ENCODE results near the gene DNAJB13. TPM values are rescaled to one million over a fixed set of nuclear protein-coding genes. Genes with fewer than 3 reads are reported as not detected.

DNAJB13 gene
- total and polyA plus RNA-seq, 2 of the 4 experiments (the other 2 are of a cell fraction), result 0.18 to 0.48 TPM

- Histone ChIP-seq H3K56ac (ENCODE audit: extremely low read depth, insufficient read depth, low read length) (no peak overlapping the region), H4K91ac (ENCODE audit: insufficient read depth, low read depth, low read length) (no peak overlapping the region), H2BK20ac (ENCODE audit: low read depth, low read length) (no peak overlapping the region), H3K9ac (ENCODE audit: low read depth, low read length) (no peak overlapping the region), H3K9me3 (ENCODE audit: control insufficient read depth, insufficient read depth, low read length) (no peaks in the 10 kb centered on the region), H3K18ac (ENCODE audit: low read depth, low read length) (no peak overlapping the region), H3K4me2 (ENCODE audit: low read depth, low read length) (no peak overlapping the region), H4K8ac (ENCODE audit: low read depth in 2 of 2, low read length in 2 of 2) (no peak overlapping the region), H3K23ac (ENCODE audit: low read depth, low read length) (no peak overlapping the region), H3K27ac (ENCODE audit: insufficient read depth, low read length) (no peak overlapping the region), H2AK9ac (replicated peaks; ENCODE audit: low read depth, low read length, poor library complexity) (no peak overlapping the region), H3K27me3 (ENCODE audit: control insufficient read depth, insufficient read depth, low read length) (no peaks in the 10 kb centered on the region), H2BK15ac (ENCODE audit: low read depth, low read length) (no peak overlapping the region), H3K4ac (ENCODE audit: low read depth, low read length) (no peak overlapping the region), H3K4me1 (ENCODE audit: control insufficient read depth, insufficient read depth, low read length) (no peaks in the 10 kb centered on the region), H2AK5ac (ENCODE audit: low read depth, low read length) (no peak overlapping the region), H2BK120ac (ENCODE audit: low read depth, low read length) (no peak overlapping the region), H3K14ac (replicated peaks; ENCODE audit: low read depth, low read length) (no peak overlapping the region), H2AFZ (replicated peaks; ENCODE audit: low read length, poor library complexity) (no peak overlapping the region), H4K5ac (ENCODE audit: low read depth, low read length) (no peak overlapping the region), H3K4me3 (ENCODE audit: insufficient read depth, low read depth, low read length) (no peak overlapping the region), H3K36me3 (ENCODE audit: control insufficient read depth, insufficient read depth, low read length) (peaks cover 3% of the 10 kb centered on the region), H3K9me1 (ENCODE audit: insufficient read depth, low read length) (0 out of 2 replicates have a peak, but pooled peaks cover 4% of the 10 kb centered on the region), H3K79me1 (ENCODE audit: low read depth in 1 of 2, low read length in 2 of 2) (no peaks in the 10 kb centered on the region), H4K20me1 (ENCODE audit: insufficient read depth, low read length) (no peaks in the 10 kb centered on the region), H2BK5ac (ENCODE audit: low read depth, low read length, poor library complexity, severe bottlenecking) (no peak overlapping the region)
- no peak for ATAC-seq (ENCODE audit: low read depth)
- intact Hi-C loops (cut with micrococcal nuclease) (no loop called here), in situ Hi-C loops (cut with MboI; ENCODE audit: low sequenced_read_pairs) (no loop called here), dilution Hi-C loops (cut with HindIII; ENCODE audit: low sequenced_read_pairs, unreplicated experiment) (no loop called here)
- BruUV-seq (replicated peaks), result no TSS peak
- ChIA-PET CTCF (no interaction called here), POLR2A (ENCODE audit: unreplicated experiment) (no interaction called here)
- WGBS, 2 experiments (ENCODE audit: extremely low coverage in 2 of 2, insufficient read length in 1 of 2), result 95% methylated on average over 20 of the region's 29 CpGs; no CpG with 5 or more reads in 1 of the 2 experiments
- TF ChIP-seq RAD21 (IDR thresholded peaks at IDR 0.05; ENCODE audit: low read length) (no peak), MAZ (IDR thresholded peaks at IDR 0.05; ENCODE audit: borderline replicate concordance, low read depth, low read length) (no peak), CEBPB (IDR thresholded peaks at IDR 0.05; ENCODE audit: low read depth, low read length) (no peak), MAFK (IDR thresholded peaks at IDR 0.05; ENCODE audit: low read depth, low read length) (no peak), POLR2A (IDR thresholded peaks at IDR 0.05; ENCODE audit: low read depth, low read length) (no peak), USF2 (IDR thresholded peaks at IDR 0.05; ENCODE audit: low read depth, low read length) (no peak), ELK1 (IDR thresholded peaks at IDR 0.05; ENCODE audit: borderline replicate concordance, low read depth, low read length) (no peak)
- no peak for DNase-seq
These were observed 55.1 kb downstream of the DNAJB13 start for GRCh38 chr11:74005721-74006517.

All from IMR-90 (cell line).